SK-N-SH treated with all-trans-retinoic acid at 6 μM for 48 hours (cell line): ENCODE results near the gene CD180.

ENCODE experiments used
- ARNTL ChIP-seq: fragments of 450-650 bp; formaldehyde crosslinking; IDR thresholded peaks from 2 replicates; pipeline ENCODE4 v1.5.0; 2020; ENCODE audit warnings: low read depth, mild to moderate bottlenecking, moderate library complexity, borderline replicate concordance
- CSRNP3 ChIP-seq: fragments of 250-450 bp; sonication (Bioruptor Pico); IDR thresholded peaks from 2 replicates; pipeline ENCODE4 v1.5.1; 2021; ENCODE audit warnings: mild to moderate bottlenecking, moderate library complexity
- ESRRG ChIP-seq: fragments of 250-450 bp; sonication (Bioruptor Pico); IDR thresholded peaks from 2 replicates; pipeline ENCODE4 v1.6.1; 2021; ENCODE audit warnings: mild to moderate bottlenecking
- OSR1 ChIP-seq: fragments of 250-450 bp; sonication (Bioruptor Pico); IDR thresholded peaks from 2 replicates; pipeline ENCODE4 v1.8.0; 2022; ENCODE audit warnings: moderate library complexity, mild to moderate bottlenecking, inconsistent platforms
- PATZ1 ChIP-seq: fragments of 250-450 bp; sonication (Bioruptor Pico); IDR thresholded peaks from 2 replicates; pipeline ENCODE4 v1.8.0; 2020; ENCODE audit warnings: mild to moderate bottlenecking, moderate library complexity, borderline replicate concordance
- ZC3H10 ChIP-seq: fragments of 250-450 bp; sonication (Bioruptor Pico); IDR thresholded peaks from 2 replicates; pipeline ENCODE4 v1.5.1; 2021; ENCODE audit warnings: mild to moderate bottlenecking, moderate library complexity
- ZFP3 ChIP-seq: fragments of 250-450 bp; sonication (Bioruptor Pico); IDR thresholded peaks from 2 replicates; pipeline ENCODE4 v1.5.0; 2020; ENCODE audit warnings: mild to moderate bottlenecking, moderate library complexity
- ZNF70 ChIP-seq: fragments of 450-650 bp; formaldehyde crosslinking; IDR thresholded peaks from 2 replicates; pipeline ENCODE4 v1.5.0; 2020; ENCODE audit warnings: mild to moderate bottlenecking, moderate library complexity
- TF ChIP-seq, protein P1 (sequence below): fragments of 250-450 bp; sonication (Bioruptor Pico); IDR thresholded peaks from 2 replicates; pipeline ENCODE4 v1.5.1; 2020; ENCODE audit warnings: low read depth, mild to moderate bottlenecking, moderate library complexity

GRCh38 chr5:67163863-67164595, 32.6 kb downstream of the CD180 start:
- no peak for TF ChIP-seq ARNTL
- TF ChIP-seq CSRNP3 = no peak
- TF ChIP-seq ESRRG (CRISPR knock-in tag) = no peak
- TF ChIP-seq, protein P1, sequence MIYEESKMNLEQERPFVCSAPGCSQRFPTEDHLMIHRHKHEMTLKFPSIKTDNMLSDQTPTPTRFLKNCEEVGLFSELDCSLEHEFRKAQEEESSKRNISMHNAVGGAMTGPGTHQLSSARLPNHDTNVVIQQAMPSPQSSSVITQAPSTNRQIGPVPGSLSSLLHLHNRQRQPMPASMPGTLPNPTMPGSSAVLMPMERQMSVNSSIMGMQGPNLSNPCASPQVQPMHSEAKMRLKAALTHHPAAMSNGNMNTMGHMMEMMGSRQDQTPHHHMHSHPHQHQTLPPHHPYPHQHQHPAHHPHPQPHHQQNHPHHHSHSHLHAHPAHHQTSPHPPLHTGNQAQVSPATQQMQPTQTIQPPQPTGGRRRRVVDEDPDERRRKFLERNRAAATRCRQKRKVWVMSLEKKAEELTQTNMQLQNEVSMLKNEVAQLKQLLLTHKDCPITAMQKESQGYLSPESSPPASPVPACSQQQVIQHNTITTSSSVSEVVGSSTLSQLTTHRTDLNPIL = no peak
- no peak for TF ChIP-seq PATZ1 (CRISPR knock-in tag)
- TF ChIP-seq ZFP3 (CRISPR knock-in tag) = no peak
- no peak for TF ChIP-seq OSR1 (CRISPR knock-in tag)
- no peak for TF ChIP-seq ZNF70 (CRISPR knock-in tag)
- no peak for TF ChIP-seq ZC3H10 (CRISPR knock-in tag)
